HT-29 (cell line): ENCODE measurements around the gene SOWAHD. TPM values are rescaled to one million over a fixed set of nuclear protein-coding genes. Genes with fewer than 3 reads are reported as not detected.
"Not testable (repeated sequence)": the region's sequence is repeated elsewhere in the genome, so short reads cannot be mapped to it uniquely, and the experiment has no call there.

ENCODE experiments used
- DNase-seq: peaks from one replicate; pipeline ENCODE4 v3.0.0-alpha.2; 2015; ENCODE audit warnings: low spot score
- total RNA-seq: library from RNA; depleted of rRNA; stranded (reverse); fragments of >200 nt; shearing (Covaris generic); gene quantifications from 2 replicates; pipeline ENCODE4 v1.2.3, GENCODE V29; 2014; rRNA removed

Gene SOWAHD, protein sequence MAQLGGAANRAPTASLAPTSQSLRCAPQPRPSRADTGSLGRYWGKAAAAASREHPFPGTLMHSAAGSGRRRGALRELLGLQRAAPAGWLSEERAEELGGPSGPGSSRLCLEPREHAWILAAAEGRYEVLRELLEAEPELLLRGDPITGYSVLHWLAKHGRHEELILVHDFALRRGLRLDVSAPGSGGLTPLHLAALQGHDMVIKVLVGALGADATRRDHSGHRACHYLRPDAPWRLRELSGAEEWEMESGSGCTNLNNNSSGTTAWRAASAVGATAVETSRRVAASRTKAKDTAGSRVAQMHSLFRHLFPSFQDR
- total RNA-seq, result 1.0 TPM in 1 of 2 replicates, not detected in the other

DNA sequence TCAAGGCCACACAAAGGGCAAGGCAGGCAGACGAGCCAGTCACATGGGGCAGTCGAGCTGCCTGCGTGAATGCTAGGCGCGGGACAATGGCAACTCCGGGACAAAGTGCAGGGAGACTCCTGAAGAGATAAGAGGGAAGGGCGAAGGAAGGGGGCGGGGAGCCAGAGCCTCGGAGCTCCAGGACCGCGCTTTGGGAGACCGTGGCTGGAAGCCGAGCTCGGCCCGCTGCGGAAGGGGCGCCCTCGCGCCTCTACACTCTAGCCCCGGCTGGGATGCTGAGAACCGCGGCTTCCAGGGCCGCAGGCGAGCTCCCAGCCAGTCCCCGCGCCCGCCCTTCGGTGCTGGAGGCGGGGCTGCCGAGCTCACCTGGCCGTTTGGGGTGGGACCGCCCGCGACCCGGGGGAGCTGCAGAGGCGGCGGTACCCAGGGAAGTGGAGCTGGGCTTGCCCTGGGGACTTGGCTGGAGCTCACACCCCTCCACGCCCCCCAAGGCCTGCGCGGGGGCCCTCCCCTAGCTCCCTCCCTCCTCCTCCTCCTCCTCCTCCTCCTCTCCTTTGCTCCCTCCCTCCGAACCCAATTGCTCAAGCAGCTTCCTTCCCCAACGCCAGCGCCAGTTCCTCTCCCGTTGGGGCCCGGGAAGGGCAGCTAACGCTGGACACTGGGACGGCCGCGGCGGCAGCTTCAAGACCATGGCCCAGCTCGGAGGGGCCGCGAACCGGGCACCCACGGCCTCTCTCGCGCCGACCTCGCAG, at the start of gene SOWAHD:
SOWAHD (plus strand) TSS at position 610 of the 752 bp plus-strand sequence; CDS start at position 690, 80 bp downstream.
- peak; percentile 58 for DNase-seq

DNA sequence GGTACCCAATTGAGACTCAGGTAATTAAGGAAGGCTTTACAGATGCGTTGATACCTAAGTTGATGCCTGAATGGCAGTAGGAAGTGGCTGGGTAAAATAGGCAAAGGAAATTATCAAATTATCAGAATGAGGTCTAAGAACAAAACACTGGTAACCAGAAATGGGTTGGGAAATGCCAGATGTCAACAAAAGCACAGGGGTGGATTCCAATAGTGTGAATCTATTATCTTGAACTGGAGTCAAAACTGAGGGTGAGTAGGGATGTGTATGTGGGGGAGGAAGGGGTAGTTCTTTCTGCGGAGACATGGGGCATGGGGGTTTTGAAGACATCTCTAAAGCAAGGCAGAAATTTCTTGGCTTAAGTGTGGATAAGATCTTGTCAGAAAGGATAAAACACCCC, 49.5 kb upstream of the SOWAHD start:
- DNase-seq, result no peak

DNA sequence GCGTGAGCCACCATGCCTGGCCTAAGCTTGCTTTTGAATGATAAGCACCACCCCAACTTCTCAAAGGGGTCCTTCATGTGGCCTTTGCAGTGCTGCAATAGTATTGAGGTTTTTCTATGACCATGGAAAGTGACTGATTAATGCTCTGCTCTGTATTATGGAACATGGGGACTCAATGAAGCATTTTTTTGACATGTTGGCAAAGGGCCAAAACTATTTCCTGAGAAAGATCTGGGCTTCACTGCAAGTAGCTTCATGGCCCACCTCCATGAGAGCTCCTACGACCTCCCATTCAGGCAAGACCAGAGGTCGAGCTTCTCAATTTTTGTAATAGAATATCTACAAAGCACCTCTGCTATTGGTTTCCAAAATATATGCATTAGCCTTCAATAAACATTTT, 48.8 kb upstream of the SOWAHD start:
- DNase-seq, result no peak

DNA sequence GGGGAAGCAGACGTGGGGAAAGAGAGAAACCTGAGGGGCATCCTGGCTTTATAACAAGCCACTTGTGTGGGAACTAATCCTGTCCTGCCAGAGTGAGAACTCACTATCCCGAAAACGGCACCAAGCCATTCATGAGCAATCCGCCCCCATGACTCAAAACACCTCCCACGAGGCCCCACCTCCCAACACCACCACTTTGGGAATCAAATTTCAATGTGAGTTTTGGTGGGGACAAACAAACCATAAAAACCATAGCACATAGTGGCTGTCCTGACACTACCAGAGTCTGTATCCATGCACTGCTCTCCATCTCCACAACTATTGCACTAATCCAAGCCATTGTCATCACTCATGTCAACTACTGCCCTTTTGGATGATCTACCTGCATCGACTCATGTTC, 36.9 kb upstream of the SOWAHD start:
- DNase-seq, result no peak

DNA sequence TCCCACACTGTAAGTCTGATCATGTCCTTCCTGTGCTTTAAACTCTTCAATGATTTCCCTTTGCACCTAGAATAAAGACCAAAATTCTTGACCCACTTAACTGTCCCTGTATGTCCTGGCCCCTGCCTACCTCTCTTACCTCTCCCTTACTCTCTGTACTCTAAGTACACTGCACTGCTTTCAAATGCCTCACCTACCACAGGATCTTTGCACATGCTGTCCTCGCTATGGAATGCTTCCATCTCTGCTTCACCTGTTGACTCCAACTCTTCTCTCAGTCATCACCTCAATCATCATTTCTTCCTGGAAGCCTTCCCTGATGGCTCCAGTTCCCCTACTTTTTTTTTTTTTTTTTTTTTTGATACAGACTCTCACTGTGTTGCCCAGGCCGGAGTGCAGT, 36.5 kb upstream of the SOWAHD start:
- DNase-seq, result no peak

DNA sequence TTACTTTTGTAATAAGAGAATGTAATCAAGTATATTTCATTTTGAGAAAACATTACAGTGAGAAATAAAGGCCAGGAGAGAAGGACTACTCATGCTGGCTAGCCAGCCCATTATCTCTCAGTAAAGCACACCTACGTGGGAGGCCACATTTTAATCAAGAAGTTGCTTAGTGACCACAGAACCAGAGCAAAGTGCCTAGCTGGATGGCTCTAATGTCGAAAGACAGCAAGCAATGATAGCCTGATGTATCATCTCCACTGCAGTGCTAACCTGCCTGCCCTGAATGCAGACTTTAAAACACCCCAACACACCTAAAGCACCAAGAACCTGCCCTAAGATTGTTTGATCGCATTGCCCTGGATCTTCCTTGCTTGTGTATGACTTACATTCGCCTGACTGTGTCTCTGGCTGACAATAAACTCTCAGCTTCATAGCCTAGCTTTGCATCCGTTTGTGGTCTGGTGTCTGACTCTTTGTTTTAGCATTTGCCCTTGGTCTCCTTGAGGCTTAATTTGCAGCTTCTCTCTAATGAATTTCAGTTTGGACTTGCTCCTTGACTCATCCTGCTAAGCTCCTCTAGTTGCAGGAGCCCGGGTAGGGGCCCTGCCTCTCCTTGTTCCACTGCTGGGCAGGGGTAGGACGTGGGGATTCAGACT, 31.4 kb upstream of the SOWAHD start:
- no peak for DNase-seq

DNA sequence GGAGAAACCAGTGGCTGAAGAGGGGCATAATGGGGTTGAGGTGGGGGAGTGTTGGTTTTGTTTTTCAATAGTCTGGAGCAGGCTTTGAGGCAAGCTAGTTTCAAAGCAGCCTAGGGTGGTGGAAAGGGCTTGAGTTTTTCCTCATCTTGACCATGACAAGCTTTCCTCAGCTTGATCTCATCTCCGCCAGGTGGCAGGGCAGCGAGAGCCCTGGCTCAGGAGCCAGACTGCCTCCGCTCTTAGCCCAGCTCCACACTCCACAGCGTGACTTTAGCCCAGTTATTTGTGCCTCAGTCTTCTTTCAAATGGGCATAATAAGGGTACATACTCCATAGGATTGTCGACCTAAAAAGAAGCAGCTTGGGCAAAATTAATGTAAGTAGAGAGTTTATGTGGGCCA, 29.9 kb upstream of the SOWAHD start:
- peak; percentile 57 for DNase-seq

DNA sequence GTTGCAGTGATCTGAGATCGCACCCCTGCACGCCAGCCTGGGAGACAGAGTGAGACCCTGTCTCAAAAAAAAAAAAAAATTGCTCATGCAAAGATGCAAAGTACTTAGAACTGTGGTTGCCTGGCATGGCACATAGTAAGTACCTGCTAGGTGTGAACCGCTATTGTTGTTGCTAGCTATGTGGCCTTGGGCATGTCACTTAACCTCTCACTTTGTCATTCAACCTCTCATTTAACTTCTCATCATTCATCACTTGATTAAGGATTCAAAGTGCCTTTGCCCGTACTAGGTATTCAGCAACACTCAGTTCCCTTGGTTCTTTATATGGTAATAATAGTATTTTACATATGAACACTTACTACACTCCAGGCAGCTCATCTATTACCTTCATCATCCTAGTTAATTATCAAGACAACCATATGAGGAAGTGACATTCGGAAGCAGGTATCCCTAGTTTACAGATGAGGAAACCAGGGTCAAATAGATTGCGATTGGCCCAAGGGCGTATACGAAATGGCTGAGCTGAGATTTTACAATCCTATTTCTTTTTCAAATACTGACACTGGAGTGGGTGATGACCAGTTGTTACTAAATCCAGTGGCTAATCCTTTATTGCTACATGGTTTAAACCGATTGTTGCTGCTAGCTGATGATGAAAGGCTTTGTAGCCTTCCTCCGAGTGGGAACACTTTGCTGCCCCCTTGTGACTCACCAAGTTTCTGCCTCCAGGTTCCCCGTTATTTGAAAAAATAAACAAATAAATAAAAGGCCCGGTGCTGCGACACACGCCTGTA, 28.8 kb upstream of the SOWAHD start:
- peak; percentile 64 for DNase-seq

DNA sequence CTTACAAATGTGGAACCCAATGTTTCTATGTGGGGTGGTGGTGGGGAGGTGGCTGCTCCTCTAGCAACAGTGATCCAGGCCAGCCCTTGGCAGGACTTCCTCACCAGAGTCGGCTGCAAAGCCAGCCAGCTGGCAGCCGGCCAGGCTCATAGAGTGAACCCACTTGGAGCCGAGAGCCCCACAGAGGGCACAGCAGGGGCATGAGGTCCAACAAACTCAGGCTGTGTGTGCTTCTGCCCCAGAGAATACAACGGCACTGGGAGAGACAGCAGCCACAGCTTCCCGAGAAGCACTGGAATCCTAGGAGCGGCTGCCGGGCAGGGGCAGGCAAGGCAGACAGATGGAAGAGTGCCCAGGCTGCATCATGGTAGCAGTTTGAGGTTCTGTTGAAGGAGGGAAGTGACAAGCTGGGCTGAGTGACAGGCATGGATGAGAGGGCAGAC, 23.5 kb upstream of the SOWAHD start:
- DNase-seq, result no peak

DNA sequence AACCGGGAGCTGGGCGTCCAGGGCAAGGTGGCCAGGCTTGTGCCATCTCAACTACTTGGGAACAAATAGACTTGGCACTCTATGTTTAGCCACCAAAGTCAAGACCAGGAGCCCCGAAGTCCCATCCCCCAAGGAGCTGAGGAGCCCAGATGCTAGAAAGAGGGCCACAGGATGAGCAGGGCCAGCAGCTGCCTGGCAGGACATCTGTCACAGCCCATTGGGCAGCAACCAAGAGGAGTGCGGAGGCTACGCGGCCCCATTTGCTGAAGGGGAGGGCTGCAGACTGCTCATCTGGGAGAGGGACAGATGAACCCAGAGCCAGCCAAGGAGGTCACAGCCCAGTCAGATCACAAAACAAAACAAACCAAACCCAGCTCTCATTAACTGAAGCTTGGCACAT, 22.9 kb upstream of the SOWAHD start:
- no peak for DNase-seq

DNA sequence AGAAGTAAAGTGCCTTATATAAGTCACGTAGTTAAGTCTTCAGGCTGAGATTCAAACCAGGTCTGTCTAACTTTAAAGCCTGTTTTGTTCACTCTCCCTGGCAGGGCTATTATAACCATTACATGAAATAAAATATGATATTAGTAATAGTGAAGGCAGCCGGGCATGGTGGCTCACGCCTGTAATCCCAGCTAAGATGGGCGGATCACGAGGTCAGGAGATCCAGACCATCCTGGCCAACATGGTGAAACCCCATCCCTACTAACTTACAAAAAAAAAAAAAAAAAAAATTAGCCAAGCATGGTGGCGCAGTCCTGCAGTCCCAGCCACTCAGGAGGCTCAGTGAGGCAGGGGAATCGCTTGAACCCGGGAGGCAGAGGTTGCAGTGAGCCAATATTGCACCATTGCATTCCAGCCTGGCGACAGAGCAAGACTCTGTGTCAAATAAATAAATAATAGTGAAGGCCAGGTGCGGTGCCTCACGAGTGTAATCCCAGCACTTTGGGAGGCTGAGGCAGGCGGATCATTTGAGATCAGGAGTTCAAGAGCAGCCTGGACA, 22.1 kb upstream of the SOWAHD start:
- no peak for DNase-seq

DNA sequence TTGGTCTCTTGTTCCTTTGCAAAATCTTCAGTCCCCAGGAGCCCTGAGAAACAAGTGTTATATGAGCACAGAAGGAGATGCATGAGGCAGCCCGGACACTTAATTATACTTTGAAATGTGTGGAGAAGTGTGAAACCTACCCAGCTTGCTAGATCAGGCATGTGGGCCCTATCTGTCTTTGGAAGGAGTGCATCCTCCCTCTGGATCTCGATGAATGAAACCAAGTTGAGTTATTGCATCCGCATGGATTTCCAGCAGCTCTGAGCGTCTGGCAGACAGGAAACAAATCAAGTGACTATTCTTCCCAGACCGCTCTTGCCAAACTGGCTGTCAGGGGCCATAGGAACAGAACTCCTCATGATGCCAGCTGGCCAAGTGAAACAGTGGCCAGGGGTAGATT, 19.6 kb upstream of the SOWAHD start:
- no peak for DNase-seq

DNA sequence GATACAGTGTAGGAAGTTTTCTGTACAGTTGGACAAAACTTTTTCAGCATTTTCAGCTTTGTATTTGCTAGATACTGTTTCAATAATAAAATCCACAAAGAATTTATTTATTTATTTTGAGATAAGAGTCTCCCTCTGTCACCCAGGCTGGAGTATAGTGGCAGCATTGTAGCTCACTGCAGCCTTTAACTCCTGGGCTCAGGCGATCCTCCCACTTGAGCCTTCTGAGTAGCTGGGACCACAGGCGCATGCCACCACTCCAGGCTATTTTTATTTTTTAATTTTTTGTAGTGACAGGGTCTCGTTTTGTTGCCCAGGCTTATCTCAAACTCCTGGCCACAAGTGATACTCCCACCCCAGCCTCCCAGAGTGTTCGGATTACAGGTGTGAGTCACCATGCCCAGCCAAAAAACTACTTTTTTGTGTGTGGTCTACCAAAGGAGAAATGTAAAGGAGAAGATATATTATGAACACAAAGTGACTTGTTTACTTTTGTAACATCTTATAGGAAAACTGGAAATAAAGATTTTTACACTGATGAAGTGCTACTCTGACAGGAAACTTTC, 13.0 kb upstream of the SOWAHD start:
- DNase-seq, result no peak

DNA sequence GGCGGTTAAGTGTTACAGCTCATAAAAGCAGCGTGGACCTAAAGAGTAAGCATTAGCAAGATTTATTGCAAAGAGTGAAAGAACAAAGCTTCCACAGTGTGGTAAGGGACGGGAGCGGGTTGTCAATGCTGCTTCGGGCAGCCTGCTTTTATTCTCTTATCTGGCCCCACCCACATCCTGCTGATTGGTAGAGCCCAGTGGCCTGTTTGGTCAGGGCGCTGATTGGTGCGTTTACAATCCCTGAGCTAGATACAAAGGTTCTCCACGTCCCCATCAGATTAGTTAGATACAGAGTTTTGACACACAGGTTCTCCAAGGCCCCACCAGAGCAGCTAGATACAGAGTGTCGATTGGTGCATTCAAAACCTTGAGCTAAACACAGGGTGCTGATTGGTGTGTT, 8.3 kb upstream of the SOWAHD start:
- not testable (repeated sequence) for DNase-seq

DNA sequence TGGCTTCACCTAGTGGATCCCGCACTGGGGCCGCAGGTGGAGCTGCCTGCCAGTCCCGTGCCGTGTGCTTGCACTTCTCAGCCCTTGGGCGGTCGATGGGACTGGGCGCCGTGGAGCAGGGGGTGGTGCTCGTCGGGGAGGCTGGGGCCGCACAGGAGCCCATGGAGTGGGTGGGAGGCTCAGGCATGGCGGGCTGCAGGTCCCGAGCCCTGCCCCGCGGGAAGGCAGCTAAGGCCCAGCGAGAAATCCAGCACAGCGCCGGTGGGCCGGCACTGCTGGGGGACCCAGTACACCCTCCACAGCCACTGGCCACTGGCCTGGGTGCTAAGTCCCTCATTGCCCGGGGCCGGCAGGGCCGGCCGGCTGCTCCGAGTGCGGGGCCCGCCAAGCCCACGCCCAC, 7.6 kb upstream of the SOWAHD start:
- DNase-seq, result not testable (repeated sequence)

DNA sequence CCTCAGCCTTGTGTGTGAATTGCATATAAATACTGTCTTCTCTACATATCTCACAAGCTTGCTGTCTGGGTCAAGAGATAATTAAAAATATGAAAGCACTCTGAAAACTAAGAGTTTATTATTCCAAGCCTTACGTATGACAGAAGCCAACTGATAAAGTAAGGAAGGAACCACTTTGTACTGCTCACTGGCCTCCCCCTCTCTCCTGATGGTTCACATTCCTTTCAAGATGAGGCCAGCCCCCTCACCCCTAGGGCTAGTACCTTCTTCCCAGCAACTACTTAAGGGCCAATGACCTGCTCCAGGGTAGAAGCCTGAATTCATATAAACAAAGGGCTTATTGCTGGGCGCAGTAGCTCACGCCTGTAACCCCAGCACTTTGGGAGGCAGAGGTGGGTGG, 5.4 kb upstream of the SOWAHD start:
- no peak for DNase-seq

DNA sequence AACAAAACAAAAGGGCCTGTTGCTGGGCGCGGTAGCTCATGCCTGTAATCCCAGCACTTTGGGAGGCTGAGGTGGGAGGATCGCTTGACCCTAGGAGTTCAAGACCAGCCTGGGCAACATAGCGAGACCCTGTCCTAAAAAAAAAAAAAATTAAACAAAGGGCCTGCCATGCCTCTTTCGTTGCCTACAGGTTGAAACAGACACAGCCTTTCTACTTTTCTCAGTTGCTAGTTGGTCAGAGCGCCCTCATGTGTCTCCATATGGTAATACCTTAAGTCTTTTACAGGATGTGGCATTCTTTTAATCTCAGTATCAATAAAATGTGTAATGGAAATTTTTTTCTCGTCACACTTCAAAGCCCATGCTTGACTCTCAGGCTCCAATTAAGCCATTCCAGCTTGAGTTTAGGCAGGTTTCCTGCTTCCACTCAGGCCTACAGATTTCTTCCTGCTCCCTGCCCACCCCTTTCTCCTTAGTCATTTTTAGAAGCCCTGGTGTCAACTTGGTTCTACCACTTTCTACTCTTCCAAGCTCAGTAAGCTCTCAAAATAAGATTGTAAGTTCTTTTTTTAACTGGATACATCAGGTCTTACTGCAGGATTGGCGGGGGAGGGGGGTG, 4.6 kb upstream of the SOWAHD start:
- DNase-seq, result peak; percentile 65

DNA sequence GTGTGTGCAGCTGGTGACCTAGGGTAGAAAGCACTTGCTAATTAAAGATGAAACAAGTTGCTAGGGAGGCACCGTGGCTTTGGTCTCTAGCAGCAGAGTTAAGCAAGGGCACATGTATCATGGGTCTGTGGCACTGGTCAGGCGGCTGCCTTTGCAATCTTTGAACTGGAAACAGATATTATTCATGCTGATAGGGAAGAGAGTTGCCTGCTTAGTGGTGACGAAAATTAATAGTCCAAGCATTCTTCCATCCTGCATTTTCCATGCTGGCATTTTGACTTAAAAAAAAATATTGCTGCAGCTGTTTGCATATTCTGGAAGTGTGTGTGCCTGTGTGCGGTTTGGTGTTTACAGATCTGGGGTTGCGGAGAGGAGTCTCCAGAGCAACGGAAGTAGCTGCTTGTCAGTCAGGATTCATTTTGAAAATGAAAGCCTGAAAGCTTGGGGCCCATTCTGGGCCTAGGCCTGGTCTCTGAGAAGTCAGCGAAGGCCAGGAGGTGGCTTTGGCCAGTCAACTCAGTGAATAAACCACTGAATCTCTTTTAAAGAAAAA, 2.3 kb upstream of the SOWAHD start:
- no peak for DNase-seq

DNA sequence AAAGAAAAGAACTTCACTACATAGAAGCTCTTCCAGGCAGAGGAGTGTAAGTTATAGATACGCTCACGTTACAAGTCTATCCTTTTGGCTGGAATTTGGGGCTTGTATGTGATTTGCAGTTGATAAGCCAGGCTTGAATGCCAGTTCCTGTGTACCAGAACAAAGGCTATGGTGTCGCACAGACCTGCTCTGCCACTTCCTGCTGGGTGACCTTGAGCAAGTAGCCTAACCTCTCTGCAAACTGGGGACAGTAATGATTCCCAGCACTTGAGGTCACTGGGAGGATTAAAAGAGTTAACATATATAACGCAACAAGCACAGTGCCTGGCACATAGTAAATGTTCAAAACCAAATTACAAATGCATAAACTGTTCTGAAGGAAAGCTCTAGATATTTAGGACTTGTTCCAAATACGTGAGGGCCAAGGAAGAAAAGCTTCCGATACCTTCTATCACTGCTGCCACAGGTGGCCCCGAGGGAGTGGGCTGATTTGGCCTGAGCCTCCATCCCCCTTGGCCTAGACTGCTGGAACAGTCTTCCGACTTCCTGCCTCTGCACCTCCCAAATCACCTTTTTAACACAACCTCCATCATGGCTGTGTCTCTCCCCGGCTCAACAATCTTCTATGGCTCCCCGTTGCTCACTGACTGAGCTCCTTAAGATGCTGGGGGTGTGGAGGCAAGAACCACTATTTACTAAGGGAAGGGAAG, 1.3 kb upstream of the SOWAHD start:
- no peak for DNase-seq

DNA sequence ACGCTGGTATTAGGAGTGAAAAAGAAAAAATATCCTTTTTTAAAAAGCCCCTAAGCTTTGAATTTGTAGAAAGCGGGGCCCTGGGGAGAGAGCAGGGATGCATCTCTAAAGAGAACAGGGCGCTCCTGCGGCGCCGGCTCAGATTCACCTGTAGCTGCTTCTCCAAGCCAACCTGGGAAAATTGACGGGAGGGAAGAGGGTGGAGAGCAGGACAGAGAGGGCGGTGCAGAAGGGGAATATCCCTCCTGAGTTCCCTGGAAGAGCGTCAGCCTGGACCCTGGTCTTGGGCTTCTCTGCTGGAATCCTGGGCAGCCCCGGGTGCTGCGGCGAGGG, 776 bp upstream of the SOWAHD start:
- DNase-seq, result no peak
